Calu3 (cell line): ENCODE measurements around the gene CCK. TPM values are rescaled to one million over a fixed set of nuclear protein-coding genes. Genes with fewer than 3 reads are reported as not detected.

ENCODE experiments used
- BruUV-seq: library from RNA; stranded (reverse); fragments of 400-500 nt; replicated peaks from 2 replicates; lab custom pipeline; 2021; lab: Mats Ljungman, UMichigan
- CTCF ChIA-PET: fragments of 300-600 bp; sonication (Branson Sonifier 250); formaldehyde crosslinking; loops from one replicate; lab custom pipeline; 2022; ENCODE audit warnings: antibody characterized with exemption; lab: Charles Lee
- DNase-seq: peaks from one replicate; pipeline ENCODE4 v3.0.0; 2022
- H3K27ac Mint-ChIP-seq: one replicate; pipeline ENCODE4 v1.8.0; 2022; ENCODE audit warnings: mixed read lengths; ENCODE audit not compliant: unreplicated experiment
- H3K27me3 Mint-ChIP-seq: one replicate; pipeline ENCODE4 v1.8.0; 2022; ENCODE audit warnings: mixed read lengths; ENCODE audit not compliant: unreplicated experiment
- H3K36me3 Mint-ChIP-seq: one replicate; pipeline ENCODE4 v1.8.0; 2022; ENCODE audit warnings: mild to moderate bottlenecking, moderate library complexity, mixed read lengths; ENCODE audit not compliant: insufficient read depth, unreplicated experiment
- H3K4me1 Mint-ChIP-seq: one replicate; pipeline ENCODE4 v1.8.0; 2022; ENCODE audit warnings: mild to moderate bottlenecking, low read depth, mixed read lengths; ENCODE audit not compliant: unreplicated experiment
- H3K4me3 Mint-ChIP-seq: one replicate; pipeline ENCODE4 v1.8.0; 2022; ENCODE audit warnings: mild to moderate bottlenecking, low read depth, moderate library complexity, mixed read lengths; ENCODE audit not compliant: unreplicated experiment
- H3K9me3 Mint-ChIP-seq: one replicate; pipeline ENCODE4 v1.8.0; 2022; ENCODE audit warnings: low read depth, mixed read lengths; ENCODE audit not compliant: unreplicated experiment
- intact Hi-C: fragments of 100-400 bp; cut with micrococcal nuclease; formaldehyde crosslinking; loops from one replicate; pipeline ENCODE4 v1.10.0; 2022; ENCODE audit not compliant: unreplicated experiment
- total RNA-seq: library from RNA; stranded (reverse); gene quantifications from 2 replicates; pipeline ENCODE4 v1.2.3, GENCODE V29; 2022
- TF ChIP-seq, protein P1 (sequence below): fragments of 200-600 bp; IDR thresholded peaks from one replicate; pipeline ENCODE4 v1.8.0; 2022; ENCODE audit warnings: antibody characterized with exemption; ENCODE audit not compliant: unreplicated experiment

Gene CCK
- total RNA-seq, 1 experiment from 2014 or later: not detected

GRCh38 chr3:42214064-42214463 lies 51.9 kb downstream of the CCK start:
- CTCF ChIA-PET: interaction anchor here (0.9 to 1.0 kb wide), 2 partner anchors 23 to 97 kb away, joined by 3 to 4 read pairs; no protein-coding TSS in a partner anchor
- intact Hi-C loops: no loop called here

GRCh38 chr3:42213417-42213816 lies 52.6 kb downstream of the CCK start:
- Mint-ChIP-seq H3K27me3 (no peaks in the 10 kb centered on the region), H3K4me3 (no peak overlapping the region), H3K27ac (no peak overlapping the region), H3K36me3 (peaks cover 47% of the 10 kb centered on the region), H3K4me1 (no peaks in the 10 kb centered on the region), H3K9me3 (no peaks in the 10 kb centered on the region)
- TF ChIP-seq, protein P1, sequence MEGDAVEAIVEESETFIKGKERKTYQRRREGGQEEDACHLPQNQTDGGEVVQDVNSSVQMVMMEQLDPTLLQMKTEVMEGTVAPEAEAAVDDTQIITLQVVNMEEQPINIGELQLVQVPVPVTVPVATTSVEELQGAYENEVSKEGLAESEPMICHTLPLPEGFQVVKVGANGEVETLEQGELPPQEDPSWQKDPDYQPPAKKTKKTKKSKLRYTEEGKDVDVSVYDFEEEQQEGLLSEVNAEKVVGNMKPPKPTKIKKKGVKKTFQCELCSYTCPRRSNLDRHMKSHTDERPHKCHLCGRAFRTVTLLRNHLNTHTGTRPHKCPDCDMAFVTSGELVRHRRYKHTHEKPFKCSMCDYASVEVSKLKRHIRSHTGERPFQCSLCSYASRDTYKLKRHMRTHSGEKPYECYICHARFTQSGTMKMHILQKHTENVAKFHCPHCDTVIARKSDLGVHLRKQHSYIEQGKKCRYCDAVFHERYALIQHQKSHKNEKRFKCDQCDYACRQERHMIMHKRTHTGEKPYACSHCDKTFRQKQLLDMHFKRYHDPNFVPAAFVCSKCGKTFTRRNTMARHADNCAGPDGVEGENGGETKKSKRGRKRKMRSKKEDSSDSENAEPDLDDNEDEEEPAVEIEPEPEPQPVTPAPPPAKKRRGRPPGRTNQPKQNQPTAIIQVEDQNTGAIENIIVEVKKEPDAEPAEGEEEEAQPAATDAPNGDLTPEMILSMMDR: no peak
- no TSS peak for BruUV-seq
- no peak for DNase-seq
- CTCF ChIA-PET: no interaction called here
- intact Hi-C loops: no loop called here

More at GRCh38 chr3:42214064-42214463, 51.9 kb downstream of the CCK start:
- H3K4me3 Mint-ChIP-seq: no peak overlapping the region
- no peak overlapping the region for H3K27ac Mint-ChIP-seq
- no peak for DNase-seq
- TF ChIP-seq, protein P1: no peak
- H3K9me3 Mint-ChIP-seq: no peaks in the 10 kb centered on the region
- H3K36me3 Mint-ChIP-seq: peaks cover 50% of the 10 kb centered on the region
- H3K27me3 Mint-ChIP-seq: no peaks in the 10 kb centered on the region
- BruUV-seq: no TSS peak
- no peaks in the 10 kb centered on the region for H3K4me1 Mint-ChIP-seq

- no peak for DNase-seq
- no TSS peak for BruUV-seq
- Mint-ChIP-seq H3K27me3 (no peaks in the 10 kb centered on the region), H3K27ac (no peak overlapping the region), H3K36me3 (peaks cover 37% of the 10 kb centered on the region), H3K4me3 (no peak overlapping the region), H3K9me3 (no peaks in the 10 kb centered on the region), H3K4me1 (no peaks in the 10 kb centered on the region)
- CTCF ChIA-PET: interaction anchor here (0.9 to 2.1 kb wide), 2 partner anchors 20 to 93 kb away, joined by 5 to 9 read pairs; no protein-coding TSS in a partner anchor
- TF ChIP-seq, protein P1: no peak
- intact Hi-C loops: no loop called here
These were observed 55.3 kb downstream of the CCK start for GRCh38 chr3:42210726-42211125.

DNA sequence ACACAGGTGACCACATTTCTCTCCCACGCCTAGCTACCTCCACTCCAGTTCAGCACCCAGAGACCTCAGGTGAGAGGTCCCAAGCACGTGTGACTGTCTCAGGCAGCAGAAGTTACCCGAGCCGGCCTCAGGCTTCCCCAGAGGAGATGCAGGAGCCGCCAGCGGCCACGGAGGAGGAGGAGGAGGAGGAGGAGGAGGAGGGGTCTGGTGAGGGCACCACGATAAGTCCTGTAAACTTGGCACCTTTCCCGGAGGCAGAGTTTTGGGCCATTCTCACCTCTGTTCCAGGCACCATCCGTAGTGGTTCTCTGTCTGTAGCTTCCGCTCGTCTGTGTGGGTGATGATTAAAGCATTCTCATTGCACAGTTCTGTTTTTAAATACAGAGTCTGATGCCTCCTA lies 56.1 kb downstream of the CCK start:
- H3K4me3 Mint-ChIP-seq: no peak overlapping the region
- TF ChIP-seq, protein P1: no peak
- CTCF ChIA-PET: interaction anchor here (0.7 to 2.1 kb wide), 2 partner anchors 19 to 293 kb away, joined by 3 to 9 read pairs; partner anchors contain the start of gene VIPR1
- DNase-seq: no peak
- no TSS peak for BruUV-seq
- no peak overlapping the region for H3K27ac Mint-ChIP-seq
- H3K27me3 Mint-ChIP-seq: no peaks in the 10 kb centered on the region
- intact Hi-C loops: no loop called here
- H3K36me3 Mint-ChIP-seq: peaks cover 35% of the 10 kb centered on the region
- no peaks in the 10 kb centered on the region for H3K9me3 Mint-ChIP-seq
- no peaks in the 10 kb centered on the region for H3K4me1 Mint-ChIP-seq

Other genes with a start within 250 kb of the CCK start
- 89.9 and 108 TPM in 2 replicates for gene TRAK1, start 174.8 kb downstream of the CCK start, total RNA-seq
- gene LYZL4, start 144.4 kb upstream of the CCK start, total RNA-seq: not detected in 2 replicates
- gene VIPR1, start 236.5 kb upstream of the CCK start, total RNA-seq: 16.6 and 19.2 TPM in 2 replicates